ENCODE results near the gene RPTOR.

Gene RPTOR

DNA sequence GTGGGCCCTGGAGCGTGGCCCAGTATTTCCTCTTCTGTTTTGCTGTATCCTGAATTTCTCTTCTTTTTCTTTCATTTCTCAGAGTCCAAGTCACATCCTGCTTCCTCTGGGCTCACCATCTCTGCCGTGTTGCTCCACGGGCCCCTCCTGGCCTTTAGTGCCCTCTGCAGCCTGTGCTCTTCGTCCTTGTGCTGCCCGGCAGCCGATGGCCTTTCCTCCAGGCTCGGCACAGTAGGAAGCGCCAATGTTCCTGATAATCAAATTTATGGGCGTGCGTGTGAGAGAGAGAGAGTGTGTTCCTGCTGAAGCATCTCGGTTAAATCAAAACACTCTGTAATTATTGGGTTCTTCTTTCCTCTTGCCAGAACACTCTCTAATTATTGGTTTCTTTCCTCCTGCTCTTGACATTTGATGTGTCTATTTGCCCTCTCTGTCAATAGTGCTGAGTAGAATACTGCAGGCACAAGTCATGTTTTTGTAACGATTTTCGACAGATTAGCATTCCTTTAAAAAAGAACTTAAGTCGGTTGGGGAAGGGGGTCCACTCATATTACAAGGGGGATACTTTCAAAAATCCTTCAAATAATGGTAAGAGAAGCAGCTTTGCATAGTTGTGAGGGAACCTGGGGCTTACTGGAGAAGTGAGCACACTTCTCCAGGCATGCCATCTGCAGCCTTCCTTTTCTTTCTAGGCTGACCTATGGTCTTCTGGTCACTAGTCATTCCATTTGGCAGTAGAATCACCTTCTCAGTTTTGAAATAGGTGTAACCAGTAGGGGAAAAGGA lies 126.6 kb downstream of the RPTOR start:
- no peak for DNase-seq

DNA sequence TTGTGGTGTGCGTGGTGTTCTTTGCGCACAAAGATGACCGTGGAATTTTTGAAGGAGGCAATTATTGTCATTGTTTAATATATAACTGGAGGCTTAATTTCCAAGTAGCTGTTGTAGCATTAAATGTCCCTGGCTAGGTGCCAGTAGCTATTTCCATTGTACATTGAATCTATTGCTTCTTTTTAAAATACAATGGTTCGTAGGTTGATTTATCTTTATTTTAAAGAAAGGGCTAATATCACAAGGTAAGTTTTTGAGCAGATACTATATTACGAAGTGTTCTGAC lies 127.1 kb downstream of the RPTOR start:
- no peak for DNase-seq

DNA sequence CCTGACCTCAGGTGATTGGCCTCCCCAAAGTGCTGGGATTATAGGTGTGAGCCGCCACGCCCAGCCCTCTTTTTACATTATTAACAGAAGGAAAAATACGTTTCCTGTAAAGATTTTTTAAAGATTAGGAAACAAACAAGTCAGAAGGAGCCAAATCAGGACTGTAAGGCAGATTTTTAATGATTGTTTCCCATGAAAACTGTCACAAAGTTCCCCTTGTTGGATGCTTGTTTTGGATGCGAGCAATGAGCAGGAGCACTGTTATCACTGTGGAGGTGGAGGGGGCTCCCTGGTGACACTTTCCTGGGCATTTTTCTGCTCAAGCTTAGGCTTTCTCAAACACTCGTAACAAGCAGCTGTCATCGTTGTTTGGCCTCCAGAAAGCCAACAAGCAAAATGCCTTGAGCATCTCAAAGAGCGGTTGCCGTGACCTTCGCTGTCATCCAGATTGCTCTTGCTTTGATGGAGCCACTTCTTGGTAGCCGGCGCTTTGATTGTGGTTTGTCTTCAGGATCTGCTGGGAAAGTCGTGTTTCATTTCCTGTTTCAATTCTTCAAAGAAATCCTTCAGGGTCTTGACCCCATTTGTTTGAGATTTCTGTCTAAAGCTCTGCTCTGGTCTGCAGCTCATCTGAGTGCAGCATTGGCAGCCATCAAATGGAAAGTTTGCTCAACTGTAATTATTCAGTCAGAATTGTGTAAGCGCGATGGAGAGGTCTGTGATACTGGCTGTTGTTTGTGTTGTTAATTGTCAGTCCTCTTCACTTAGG lies 128.7 kb downstream of the RPTOR start:
- no peak for DNase-seq

DNA sequence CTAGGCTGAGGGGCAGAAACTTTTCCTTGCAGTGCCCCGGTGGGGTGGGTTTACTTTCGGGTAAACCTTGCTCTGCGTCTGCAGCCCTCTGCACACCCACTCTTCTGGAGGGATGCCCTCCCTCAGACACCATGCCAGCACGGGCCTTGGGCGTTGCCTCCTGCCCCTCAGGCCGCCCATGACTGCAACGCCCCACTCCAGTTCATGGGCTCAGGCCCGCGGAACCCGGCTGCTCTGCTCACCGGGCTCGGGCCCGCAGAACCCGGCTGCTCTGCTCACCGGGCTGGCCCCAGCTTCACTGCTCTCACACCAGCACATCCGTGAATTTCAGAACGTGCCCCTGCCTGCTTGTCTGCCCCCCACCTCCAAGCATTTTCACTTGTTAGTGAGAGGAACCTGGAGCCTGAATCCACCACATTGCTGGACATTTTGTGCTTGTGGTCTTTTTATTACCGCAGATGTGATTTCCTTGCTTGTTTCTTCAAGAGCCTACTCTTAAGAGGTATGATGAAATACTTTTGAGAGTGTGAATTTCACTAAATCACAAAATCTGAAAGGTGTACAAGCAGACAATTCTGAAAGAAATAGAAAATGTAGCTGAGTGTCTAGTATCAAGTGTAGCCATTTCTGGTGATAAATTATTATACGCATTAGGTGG lies 130.9 kb downstream of the RPTOR start:
- no peak for DNase-seq

DNA sequence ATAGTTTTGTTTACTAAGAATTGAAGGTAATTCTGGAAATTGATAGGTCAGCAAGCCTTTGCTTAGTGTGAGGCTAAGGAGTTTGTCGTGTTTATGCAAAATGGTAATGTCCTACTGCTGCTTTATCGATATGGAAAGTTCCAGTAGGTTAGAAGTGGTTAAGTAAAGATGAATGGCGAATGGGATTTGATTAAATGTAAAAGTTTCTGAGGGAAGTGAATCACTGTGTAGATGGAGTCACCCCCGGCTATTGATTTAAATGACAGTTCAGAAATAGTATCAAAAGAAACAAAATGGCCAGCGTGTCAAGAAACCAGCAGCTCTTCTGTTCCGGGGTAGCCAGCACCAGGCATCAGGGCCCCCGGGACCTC lies 131.4 kb downstream of the RPTOR start:
- no peak for DNase-seq

DNA sequence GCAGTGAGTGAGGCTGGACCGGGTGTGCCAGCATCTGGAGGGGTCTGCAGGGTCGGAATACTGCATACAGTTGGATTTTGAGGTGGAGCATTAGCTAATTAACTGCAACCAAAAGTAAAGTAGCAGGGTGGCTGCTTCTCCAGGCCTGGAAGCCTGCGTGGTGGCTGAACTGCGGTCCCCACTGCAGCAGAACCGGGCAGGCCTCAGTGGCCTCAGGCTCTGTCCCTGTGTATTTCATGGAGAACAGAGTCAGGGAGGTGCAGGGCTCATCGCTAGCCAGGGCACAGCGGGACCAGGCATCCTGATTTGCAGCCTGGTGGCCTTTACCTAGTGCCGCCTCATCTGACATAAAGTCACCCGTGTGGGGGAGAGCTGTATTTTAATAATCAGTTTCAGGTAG lies 131.9 kb downstream of the RPTOR start:
- no peak for DNase-seq

DNA sequence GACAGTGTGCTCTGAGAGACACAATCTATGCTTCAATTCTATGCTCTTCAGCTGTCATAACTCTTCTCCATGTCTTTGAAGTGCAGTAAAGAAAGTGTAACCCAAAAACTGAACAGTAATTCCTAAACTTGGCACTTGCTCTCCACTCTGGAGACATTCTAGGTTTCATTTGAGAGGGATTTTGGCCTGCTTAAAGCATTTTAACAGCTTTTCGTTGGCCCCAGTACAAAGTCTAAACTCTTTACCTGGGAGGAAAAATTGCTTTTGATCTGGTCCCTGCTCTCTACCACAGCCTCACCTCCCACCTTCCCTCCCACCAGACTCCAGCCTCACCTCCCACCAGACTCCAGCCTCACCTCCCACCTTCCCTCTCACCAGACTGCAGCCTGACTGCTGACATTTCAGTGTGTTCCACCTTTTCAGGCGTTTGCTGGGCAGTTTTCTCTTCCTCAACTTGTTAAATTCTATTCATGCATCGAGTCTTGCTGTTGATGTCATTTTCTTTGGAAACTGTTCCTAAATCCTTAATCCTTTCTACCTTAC lies 132.6 kb downstream of the RPTOR start:
- DNase-seq: no peak

DNA sequence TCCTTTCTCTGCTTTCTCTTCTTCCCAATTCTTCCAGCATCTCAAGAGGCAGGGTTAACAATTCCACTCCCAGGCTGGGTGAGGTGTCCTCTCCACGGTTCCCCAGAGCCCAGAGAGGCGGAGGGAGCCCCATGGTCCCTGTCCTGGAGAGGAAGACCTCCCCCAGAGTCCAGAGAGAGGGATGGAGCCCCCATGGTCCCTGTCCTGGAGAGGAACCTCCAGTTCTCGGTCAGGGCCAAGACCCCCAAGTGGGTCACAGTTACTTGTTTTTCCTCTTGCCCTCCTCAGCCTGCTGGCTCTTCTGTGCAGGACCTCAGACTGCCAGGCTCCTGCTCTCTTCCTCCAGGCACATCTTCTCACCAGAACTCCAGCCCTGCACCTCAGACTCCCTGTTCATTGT lies 135.2 kb downstream of the RPTOR start:
- DNase-seq: no peak

DNA sequence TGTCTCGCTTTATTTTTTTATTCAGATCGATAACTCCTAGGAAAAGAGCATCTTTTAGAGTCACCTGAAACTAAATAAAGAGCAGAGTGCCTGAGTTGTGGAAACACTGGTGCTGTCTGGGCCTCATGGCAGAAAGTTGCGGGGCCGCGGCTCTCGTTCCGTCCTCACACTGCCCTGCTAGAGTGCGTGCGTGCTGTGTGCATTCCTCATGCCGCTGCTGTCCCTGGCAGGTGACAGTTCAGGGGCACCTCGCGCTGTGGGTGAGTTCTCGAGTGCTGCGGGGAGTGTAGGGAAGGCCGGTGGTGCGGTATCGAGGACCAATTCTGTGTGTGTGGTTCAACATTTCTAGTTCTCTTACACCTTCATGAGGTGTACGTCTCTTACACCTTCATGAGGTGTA lies 136.6 kb downstream of the RPTOR start:
- DNase-seq: no peak

DNA sequence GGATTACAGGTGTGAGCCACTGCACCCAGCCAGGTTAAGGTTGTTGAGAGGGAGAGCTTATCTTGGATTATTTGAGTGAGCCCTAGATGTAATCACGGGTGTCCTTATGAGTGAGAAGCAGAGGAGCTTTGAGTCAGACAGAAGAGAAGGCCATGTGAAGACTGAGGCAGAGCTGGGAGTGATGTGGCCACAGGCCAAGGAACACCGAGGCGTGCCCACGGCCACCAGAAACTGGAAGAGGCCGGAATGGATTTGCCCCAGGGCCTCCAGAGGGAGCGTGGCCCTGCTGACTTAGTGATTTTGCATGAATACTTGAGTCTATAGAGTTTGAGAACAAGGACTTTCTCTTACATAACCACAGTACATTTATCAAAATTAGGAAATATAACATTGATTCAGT lies 137.7 kb downstream of the RPTOR start:
- no peak for DNase-seq

DNA sequence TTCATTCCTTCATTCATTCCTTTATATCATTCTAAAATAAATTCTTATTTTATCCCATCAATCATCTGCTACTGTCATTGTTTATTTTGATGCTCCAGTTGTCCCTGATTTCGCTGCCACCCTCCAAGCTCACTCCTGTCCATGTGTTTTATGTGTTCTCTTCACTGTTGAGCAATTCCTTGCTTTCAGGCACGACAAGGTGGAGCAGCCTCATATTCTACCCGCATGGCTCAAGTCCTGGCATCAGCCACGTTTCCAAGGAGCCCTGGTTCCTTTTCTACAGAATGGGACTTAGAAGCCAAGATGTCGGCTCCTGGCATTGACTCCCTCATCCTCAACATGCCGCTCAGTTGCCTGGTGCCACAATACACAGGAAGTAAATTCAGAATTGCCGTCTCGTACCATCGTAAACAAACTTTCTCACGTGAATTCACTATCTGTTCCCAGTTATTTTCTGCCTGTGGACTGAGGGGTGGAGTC lies 139.0 kb downstream of the RPTOR start:
- no peak for DNase-seq

DNA sequence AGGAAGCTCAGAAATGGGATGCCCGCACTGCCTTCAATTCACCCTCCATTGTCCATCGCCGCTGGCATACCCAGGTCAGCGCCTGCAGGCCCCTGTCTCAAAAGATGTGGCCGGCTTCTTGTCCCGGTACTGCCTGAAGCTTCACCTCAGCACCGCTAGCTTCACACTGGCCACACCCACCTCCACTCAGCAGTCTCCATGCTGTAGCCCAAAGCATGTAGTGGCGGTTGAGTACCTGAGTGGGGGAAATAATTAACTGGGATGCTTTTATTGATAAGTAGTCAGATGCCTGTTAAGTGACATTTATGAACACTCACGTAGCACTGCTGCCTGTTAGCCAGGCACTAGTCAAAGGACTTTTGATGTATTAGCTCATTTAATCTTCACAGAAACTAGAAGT lies 143.2 kb downstream of the RPTOR start:
- no peak for DNase-seq

DNA sequence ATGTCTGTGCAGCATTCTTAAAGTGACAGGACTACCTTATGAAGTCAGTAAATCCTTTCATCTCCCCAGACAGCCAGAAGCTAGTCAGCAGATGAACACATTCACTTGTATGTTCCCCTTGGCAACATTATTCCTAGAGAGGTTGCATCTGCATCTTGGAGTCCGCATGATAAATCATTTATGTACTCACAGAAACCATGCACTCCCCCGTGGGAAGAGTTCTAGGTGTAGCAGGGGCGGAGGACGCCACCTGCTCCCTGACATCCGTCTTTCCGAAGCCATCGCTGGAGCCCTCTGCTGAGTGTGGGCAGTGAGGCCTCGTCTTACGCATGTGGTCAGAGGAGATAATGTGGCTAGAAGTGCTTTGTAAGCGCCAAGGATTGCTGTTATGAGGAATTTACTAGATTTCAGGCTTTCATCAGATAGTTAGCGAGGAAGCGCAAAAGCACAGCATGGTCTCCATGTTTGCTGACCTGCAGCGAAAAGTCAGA lies 144.5 kb downstream of the RPTOR start:
- no peak for DNase-seq

DNA sequence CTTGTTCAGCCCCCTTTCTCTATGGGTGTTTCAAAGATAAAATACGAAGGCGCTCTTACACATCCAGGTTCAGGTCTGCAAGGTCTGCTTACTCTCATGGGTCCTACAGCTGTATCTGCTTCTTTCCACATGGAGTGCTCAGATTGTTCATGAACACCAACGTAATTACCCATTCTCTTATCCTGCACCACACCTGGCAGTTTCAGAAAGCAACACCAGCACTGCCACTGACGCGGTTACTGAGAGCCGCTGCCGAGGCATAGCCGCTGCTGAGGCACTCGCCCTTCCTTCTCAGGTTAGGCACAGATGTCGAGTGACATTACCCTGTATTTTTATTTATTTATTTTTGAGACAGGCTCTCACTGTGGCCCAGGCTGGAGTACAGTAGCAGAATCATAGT lies 147.1 kb downstream of the RPTOR start:
- DNase-seq: no peak

DNA sequence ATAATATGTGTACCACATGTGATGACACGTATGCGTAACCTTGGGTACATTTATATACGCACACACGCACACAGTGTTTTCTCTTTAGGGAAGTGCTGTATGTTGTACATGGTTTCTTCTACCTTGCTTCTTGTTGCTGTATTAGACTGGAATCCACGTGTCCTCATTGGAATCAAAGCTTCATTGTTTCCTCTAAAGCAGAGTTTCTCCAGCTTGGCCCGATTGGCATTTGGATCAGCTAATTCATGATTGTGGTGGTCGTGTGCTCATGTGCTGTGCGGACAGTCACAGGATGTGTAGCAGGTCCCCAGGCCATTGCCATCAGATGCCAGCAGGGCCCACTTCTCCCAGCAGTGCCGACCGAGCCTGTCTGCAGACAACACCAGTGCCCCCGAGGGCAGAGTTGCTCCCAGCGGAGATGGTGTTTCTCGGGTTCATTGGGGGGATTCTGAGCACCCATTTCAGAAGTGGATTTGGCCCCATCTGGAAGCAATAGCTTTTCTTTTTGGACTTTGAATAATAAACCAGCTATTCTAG lies 148.4 kb downstream of the RPTOR start:
- DNase-seq: no peak

DNA sequence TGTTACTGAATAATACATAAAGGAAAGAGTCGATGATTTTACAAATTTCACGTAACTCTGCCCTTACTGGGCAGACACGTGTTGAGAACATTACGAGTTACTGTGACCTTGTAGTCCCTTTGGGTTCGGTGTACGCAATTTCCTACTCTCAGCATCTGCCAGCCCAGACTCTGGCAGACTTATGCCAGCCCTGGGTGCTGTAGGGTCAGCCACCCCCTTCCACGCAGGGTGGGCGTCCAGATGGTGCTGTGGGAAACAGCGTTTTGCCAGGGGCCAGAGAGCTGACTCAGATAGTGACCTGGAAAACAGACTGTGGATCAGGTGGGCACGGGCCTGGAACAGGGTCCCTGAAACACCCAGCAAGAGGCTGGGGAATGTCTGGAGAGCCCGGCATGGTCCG lies 148.9 kb downstream of the RPTOR start:
- DNase-seq: no peak

DNA sequence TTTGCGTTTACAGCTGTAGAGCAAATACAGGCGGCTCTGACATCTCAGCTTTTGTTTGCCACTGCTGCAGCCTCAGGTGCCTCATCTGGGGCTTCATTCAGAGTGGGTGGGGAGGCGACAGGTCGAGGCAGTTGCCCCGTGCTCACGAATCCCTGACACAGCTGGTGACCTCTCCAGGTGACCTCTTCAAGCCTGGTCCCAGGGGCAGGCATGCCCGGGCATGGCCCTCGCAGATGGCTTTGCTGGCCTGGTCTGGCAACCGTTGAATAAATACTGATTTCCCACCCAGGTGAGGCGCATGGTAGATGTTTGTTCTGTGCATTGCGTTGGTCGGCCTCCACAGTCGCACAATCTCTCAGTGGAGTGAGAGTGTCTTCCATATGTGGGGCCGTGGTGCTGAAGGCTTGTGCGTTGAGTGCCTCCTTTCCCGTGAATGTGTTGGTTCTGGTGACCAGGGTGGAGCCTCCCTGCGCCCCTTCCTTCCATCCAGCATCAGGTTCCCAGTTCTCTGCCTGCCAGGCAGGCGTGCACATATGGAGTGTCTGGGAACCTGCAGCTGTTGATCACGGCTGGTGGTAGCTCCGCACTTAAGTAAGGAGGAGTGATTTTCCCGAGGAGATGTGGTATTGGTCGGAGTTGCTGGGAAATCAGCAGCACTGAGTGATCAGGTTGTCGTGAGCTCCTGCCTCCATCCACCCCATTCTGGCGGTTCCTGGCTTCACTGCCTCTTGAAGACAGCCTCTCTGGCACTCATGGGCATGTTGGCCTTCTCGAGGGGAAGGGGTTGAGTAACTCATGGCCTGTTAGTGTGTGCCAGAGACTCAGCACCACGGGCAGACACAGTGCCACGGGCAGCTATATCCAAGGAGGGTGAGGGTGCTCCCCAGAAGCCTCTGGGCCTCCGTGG lies 149.7 kb downstream of the RPTOR start:
- no peak for DNase-seq

DNA sequence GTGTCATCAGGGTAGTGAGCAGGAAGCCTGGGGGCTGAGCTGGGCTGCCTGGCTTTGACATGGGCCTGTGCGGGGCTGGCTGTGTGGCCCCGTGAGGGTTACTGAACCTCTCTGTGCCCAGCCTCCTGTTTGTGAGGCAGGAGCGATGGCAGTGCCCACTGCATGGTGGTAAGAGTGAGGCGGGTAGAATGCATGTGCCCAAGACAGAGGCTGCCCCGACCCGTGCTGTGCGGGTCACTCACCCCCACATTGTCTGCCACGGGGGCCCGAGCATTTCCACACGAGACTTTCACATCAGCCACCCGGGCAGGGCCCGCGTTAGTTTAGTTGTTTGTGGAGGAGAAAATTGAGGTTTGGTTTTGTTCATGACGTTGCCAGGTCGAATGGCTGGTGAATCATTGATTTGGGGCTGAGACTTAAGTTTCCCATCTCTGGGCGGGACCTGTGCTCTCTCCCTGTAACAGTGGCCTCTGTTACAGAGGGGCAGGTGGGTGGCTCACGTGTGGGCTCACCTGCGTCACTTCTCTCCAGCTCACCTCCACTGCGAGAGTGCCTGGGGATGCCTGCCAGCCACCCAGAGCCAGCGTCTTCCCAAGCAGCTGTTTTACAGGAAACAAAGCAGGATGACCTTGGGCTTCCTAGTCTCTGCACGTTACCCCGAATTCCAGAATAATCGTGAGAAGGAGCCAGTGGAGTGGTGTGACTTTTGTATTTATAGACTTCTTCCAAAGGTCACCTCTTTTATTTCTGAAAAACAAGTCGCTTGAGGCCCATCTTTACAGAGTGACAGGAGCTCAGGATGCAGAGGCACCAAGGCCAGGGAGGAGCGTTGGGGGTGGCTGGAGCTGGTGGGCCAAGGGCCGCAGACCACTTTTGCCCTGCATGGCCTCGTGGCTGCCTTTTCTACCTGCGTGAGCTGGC lies 150.6 kb downstream of the RPTOR start:
- DNase-seq: no peak

DNA sequence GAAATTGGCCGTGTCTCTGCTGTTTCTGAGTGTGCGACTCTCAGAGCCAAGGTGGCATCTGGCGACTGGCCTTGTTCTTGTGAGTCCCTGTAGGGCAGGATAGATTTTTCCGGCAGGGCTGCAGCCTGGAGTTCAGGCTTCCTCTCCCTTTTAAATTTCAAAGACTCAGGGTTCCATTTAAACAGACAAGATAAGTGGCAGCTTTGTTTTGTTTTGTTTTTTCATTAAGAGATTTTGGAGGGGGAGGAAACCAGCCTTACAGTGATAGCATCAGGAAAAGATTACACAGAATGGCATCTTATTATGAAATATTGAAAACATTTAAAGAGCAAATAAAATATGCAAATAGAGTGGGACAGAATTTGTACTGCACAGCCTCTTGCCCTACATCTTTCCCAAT lies 151.3 kb downstream of the RPTOR start:
- DNase-seq: no peak

DNA sequence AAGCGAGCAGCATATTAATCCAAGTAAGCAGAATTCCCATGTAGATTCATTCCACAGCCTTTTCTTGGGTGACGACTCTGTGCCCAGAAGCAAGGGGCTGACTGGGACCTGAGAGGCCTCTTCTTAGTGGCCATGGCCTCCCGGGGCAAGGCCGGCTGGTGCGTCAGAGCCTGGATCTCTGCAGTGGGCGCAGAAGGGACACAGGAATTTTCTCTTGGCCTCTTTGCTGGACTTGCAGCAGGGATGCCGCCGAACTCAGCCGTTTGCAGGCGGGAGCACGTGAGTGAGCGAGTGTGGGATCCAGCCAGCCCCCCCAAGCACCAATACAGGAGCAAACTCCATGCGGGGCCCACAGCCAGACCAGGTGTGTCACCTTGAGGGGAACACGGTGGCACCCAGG lies 151.8 kb downstream of the RPTOR start:
- no peak for DNase-seq

DNA sequence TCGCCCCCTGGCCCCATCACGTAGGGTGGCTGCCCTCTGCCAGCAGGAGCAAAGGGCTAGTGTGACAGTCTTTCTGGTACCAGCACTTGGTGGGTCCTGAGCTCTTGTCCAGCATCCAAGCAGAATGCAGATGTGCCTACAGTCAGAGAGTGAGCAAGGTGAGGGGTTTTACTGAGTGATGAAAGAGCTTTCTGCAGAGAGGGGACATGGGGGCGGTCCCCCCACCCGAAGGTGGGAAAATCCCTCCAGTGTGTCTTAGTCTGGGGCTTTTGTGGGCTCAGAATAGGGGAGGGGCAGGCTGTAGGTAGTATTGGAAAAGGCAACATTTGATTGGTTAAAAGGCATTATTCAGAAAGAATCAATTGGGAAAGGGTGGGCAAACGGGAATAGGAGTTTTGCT lies 152.3 kb downstream of the RPTOR start:
- DNase-seq: no peak
